SK-N-SH treated with all-trans-retinoic acid at 6 μM for 48 hours (cell line): Measurements from ENCODE around the gene ADSS1.

Experiments
- ATAC-seq: fragments of 200-7000 bp; cut with Tn5 transposase; 3 replicates; pipeline ENCODE4 v1.9.1; 2020; ENCODE audit warnings: mild to moderate bottlenecking, moderate library complexity
- ARNTL ChIP-seq: fragments of 450-650 bp; formaldehyde crosslinking; IDR thresholded peaks from 2 replicates; pipeline ENCODE4 v1.5.0; 2020; ENCODE audit warnings: low read depth, mild to moderate bottlenecking, moderate library complexity, borderline replicate concordance
- BACH2 ChIP-seq: fragments of 250-450 bp; sonication (Bioruptor Pico); IDR thresholded peaks from 2 replicates; pipeline ENCODE4 v1.9.0; 2021; ENCODE audit warnings: mild to moderate bottlenecking, borderline replicate concordance
- CREB5 ChIP-seq: fragments of 250-450 bp; sonication (Bioruptor Pico); IDR thresholded peaks from 2 replicates; pipeline ENCODE4 v1.5.1; 2020; ENCODE audit warnings: low read depth, mild to moderate bottlenecking, moderate library complexity
- CSRNP3 ChIP-seq: fragments of 250-450 bp; sonication (Bioruptor Pico); IDR thresholded peaks from 2 replicates; pipeline ENCODE4 v1.5.1; 2021; ENCODE audit warnings: mild to moderate bottlenecking, moderate library complexity
- OSR1 ChIP-seq: fragments of 250-450 bp; sonication (Bioruptor Pico); IDR thresholded peaks from 2 replicates; pipeline ENCODE4 v1.8.0; 2022; ENCODE audit warnings: moderate library complexity, mild to moderate bottlenecking, inconsistent platforms
- PATZ1 ChIP-seq: fragments of 250-450 bp; sonication (Bioruptor Pico); IDR thresholded peaks from 2 replicates; pipeline ENCODE4 v1.8.0; 2020; ENCODE audit warnings: mild to moderate bottlenecking, moderate library complexity, borderline replicate concordance
- POU6F1 ChIP-seq: fragments of 250-450 bp; sonication (Bioruptor Pico); IDR thresholded peaks from 2 replicates; pipeline ENCODE4 v1.8.0; 2021; ENCODE audit warnings: low read depth, mild to moderate bottlenecking, moderate library complexity, borderline replicate concordance
- PPARA ChIP-seq: fragments of 250-450 bp; sonication (Bioruptor Pico); IDR thresholded peaks from 2 replicates; pipeline ENCODE4 v1.5.0; 2020; ENCODE audit warnings: mild to moderate bottlenecking, borderline replicate concordance
- RARB ChIP-seq: fragments of 250-450 bp; sonication (Bioruptor Pico); IDR thresholded peaks from 2 replicates; pipeline ENCODE4 v1.8.0; 2021; ENCODE audit warnings: mild to moderate bottlenecking, moderate library complexity
- SNAI2 ChIP-seq: fragments of 250-450 bp; sonication (Bioruptor Pico); IDR thresholded peaks from 2 replicates; pipeline ENCODE4 v1.5.0; 2020; ENCODE audit warnings: mild to moderate bottlenecking, moderate library complexity
- TCF4 ChIP-seq: fragments of 250-450 bp; sonication (Bioruptor Pico); IDR thresholded peaks from 2 replicates; pipeline ENCODE4 v1.8.0; 2021; ENCODE audit warnings: mild to moderate bottlenecking, moderate library complexity, borderline replicate concordance
- ZFP3 ChIP-seq: fragments of 250-450 bp; sonication (Bioruptor Pico); IDR thresholded peaks from 2 replicates; pipeline ENCODE4 v1.5.0; 2020; ENCODE audit warnings: mild to moderate bottlenecking, moderate library complexity
- ZNF565 ChIP-seq: fragments of 450-650 bp; formaldehyde crosslinking; conservative IDR thresholded peaks from 2 replicates; pipeline ENCODE4 v1.5.0; 2020; ENCODE audit warnings: low read depth, mild to moderate bottlenecking, moderate library complexity
- ZNF8 ChIP-seq: fragments of 450-650 bp; formaldehyde crosslinking; IDR thresholded peaks from 2 replicates; pipeline ENCODE4 v1.5.0; 2020; ENCODE audit warnings: mild to moderate bottlenecking, moderate library complexity
- TF ChIP-seq, protein P1 (sequence below): fragments of 250-450 bp; sonication (Bioruptor Pico); IDR thresholded peaks from 2 replicates; pipeline ENCODE4 v1.5.0; 2020; ENCODE audit warnings: mild to moderate bottlenecking, moderate library complexity

ADSS1 gene

GRCh38 chr14:104712881-104713734, 10.9 kb upstream of the ADSS1 start (continued):
- no peak for TF ChIP-seq PATZ1 (CRISPR knock-in tag)
- no peak for TF ChIP-seq CSRNP3 (CRISPR knock-in tag)

- ATAC-seq: no peak
- TF ChIP-seq SNAI2: no peak
- TF ChIP-seq CREB5 (CRISPR knock-in tag): no peak
- TF ChIP-seq TCF4: no peak
- TF ChIP-seq PPARA (CRISPR knock-in tag): no peak
- TF ChIP-seq OSR1 (CRISPR knock-in tag): no peak
These were observed 10.0 kb upstream of the ADSS1 start for GRCh38 chr14:104714066-104714465.

DNA sequence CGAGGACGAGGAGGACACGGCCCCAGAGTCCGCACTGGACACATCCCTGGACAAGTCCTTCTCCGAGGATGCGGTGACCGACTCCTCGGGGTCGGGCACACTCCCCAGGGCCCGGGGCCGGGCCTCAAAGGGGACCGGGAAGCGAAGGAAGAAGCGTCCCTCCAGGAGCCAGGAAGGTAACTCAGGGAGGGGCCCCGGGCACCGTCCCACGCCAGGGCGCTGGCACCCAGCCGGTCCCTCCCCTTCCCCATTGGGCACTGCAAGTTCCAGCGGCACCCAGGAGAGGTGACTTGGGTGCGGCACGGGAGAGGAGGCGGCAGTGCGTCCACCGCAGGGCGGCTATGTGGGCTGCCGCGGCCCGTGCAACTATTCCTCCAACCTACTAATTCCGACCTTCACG, 9.3 kb upstream of the ADSS1 start:
- TF ChIP-seq CSRNP3 (CRISPR knock-in tag): no peak
- no peak for TF ChIP-seq ZFP3
- TF ChIP-seq ARNTL (CRISPR knock-in tag): no peak
- TF ChIP-seq POU6F1 (CRISPR knock-in tag): no peak
- TF ChIP-seq, all 23 proteins: peak for 0
- ATAC-seq: no peak

DNA sequence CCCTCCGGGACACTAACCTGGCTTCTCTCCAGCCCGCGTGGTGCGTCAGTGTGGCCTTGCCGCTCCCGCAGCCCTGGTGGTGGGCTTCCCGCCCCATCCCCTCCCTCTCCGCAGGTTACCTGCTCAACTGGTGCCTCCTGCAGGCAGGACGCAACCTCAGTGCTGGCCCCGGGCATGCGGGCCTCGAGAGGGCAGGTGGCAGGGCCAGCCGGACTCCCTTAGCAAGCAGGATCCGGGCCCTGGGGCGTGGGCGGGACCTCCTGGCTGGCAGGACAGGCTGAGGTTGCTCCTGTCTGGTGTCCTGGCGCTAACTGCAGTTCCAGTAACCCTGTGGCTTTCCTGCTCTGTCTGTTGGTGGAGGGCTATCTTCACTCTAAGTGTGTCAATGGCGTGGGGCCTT, 8.6 kb upstream of the ADSS1 start:
- no peak for ATAC-seq
- TF ChIP-seq BACH2 (CRISPR knock-in tag): no peak
- TF ChIP-seq CSRNP3 (CRISPR knock-in tag): no peak
- no peak for TF ChIP-seq ZNF565 (CRISPR knock-in tag)
- TF ChIP-seq ZNF8: no peak
- no peak for TF ChIP-seq RARB (CRISPR knock-in tag)
- no peak for TF ChIP-seq TCF4
- TF ChIP-seq, protein P1, sequence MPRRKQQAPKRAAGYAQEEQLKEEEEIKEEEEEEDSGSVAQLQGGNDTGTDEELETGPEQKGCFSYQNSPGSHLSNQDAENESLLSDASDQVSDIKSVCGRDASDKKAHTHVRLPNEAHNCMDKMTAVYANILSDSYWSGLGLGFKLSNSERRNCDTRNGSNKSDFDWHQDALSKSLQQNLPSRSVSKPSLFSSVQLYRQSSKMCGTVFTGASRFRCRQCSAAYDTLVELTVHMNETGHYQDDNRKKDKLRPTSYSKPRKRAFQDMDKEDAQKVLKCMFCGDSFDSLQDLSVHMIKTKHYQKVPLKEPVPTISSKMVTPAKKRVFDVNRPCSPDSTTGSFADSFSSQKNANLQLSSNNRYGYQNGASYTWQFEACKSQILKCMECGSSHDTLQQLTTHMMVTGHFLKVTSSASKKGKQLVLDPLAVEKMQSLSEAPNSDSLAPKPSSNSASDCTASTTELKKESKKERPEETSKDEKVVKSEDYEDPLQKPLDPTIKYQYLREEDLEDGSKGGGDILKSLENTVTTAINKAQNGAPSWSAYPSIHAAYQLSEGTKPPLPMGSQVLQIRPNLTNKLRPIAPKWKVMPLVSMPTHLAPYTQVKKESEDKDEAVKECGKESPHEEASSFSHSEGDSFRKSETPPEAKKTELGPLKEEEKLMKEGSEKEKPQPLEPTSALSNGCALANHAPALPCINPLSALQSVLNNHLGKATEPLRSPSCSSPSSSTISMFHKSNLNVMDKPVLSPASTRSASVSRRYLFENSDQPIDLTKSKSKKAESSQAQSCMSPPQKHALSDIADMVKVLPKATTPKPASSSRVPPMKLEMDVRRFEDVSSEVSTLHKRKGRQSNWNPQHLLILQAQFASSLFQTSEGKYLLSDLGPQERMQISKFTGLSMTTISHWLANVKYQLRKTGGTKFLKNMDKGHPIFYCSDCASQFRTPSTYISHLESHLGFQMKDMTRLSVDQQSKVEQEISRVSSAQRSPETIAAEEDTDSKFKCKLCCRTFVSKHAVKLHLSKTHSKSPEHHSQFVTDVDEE: no peak
- no peak for TF ChIP-seq POU6F1 (CRISPR knock-in tag)
- no peak for TF ChIP-seq PPARA (CRISPR knock-in tag)
- no peak for TF ChIP-seq PATZ1 (CRISPR knock-in tag)
- TF ChIP-seq CREB5 (CRISPR knock-in tag): no peak
